Endothelial cell of umbilical vein (primary cell): ENCODE data around the gene NGRN. TPM values are rescaled to one million over a fixed set of nuclear protein-coding genes. Genes with fewer than 3 reads are reported as not detected.

ENCODE experiments used
- BruUV-seq: library from RNA; stranded (reverse); fragments of 400-500 nt; replicated peaks from 2 replicates; lab custom pipeline; 2021; lab: Mats Ljungman, UMichigan
- CTCF ChIA-PET: fragments of 300-600, 350-600 bp; sonication (Branson Sonifier 250); formaldehyde crosslinking; loops from one replicate; lab custom pipeline; 2021; ENCODE audit warnings: antibody characterized with exemption, inconsistent platforms; lab: Charles Lee
- POLR2A ChIA-PET: fragments of 300-600, 350-600 bp; sonication (Branson Sonifier 250); formaldehyde crosslinking; loops from one replicate; lab custom pipeline; 2021; ENCODE audit warnings: antibody characterized with exemption, inconsistent platforms; lab: Charles Lee
- DNase-seq: peaks from one replicate; pipeline ENCODE4 v3.0.0-alpha.2; 2011; ENCODE audit warnings: low read depth, low spot score
- FAIRE-seq: peaks from 2 replicates; lab custom pipeline; 2011; peaks lifted over from hg19 to GRCh38; lab: Jason Lieb, UNC
- H2AFZ ChIP-seq: 2 replicates; pipeline ENCODE4 v1.6.0; 2012; ENCODE audit warnings: low read depth, low read length, control low read depth, inconsistent platforms
- H3K27ac ChIP-seq: 2 replicates; pipeline ENCODE4 v1.5.1; 2011; ENCODE audit warnings: low read depth, mild to moderate bottlenecking, control low read depth, low read length, moderate library complexity; ENCODE audit not compliant: insufficient read depth
- H3K27me3 ChIP-seq, 2 experiments: 2 replicates each; pipeline versions ENCODE4 v1.6.0 to v1.6.1; 2011; ENCODE audit warnings: low read length in 2 of 2, mixed read lengths in 1 of 2; ENCODE audit not compliant: control insufficient read depth in 2 of 2, insufficient read depth in 2 of 2
- H3K36me3 ChIP-seq, 2 experiments: 2 replicates in 1 of 2; 3 replicates in 1 of 2; pipeline ENCODE4 v1.5.1; 2011; ENCODE audit warnings: low read length in 2 of 2, mild to moderate bottlenecking in 1 of 2, moderate library complexity in 1 of 2; ENCODE audit not compliant: control insufficient read depth in 2 of 2, insufficient read depth in 2 of 2; ENCODE audit errors: extremely low read depth in 1 of 2
- H3K4me1 ChIP-seq: 3 replicates; pipeline ENCODE4 v1.5.1; 2011; ENCODE audit warnings: mild to moderate bottlenecking, low read length; ENCODE audit not compliant: control insufficient read depth, insufficient read depth; ENCODE audit errors: extremely low read depth
- H3K4me2 ChIP-seq: 2 replicates; pipeline ENCODE4 v1.6.1; 2011; ENCODE audit warnings: low read length, control low read depth, mixed read lengths; ENCODE audit not compliant: insufficient read depth
- H3K4me3 ChIP-seq, 3 experiments: fragments of 200-600 bp in 1 of 3; sonication (generic), shearing (Covaris generic) in 1 of 3; replicated peaks in 1 of 3; 2 replicates each; pipeline ENCODE4 v1.5.1; 2011 to 2016; ENCODE audit warnings: control low read depth in 3 of 3, low read length in 3 of 3, mild to moderate bottlenecking in 2 of 3, inconsistent platforms in 1 of 3, low read depth in 1 of 3, moderate library complexity in 1 of 3; ENCODE audit not compliant: insufficient read depth in 1 of 3
- H3K79me2 ChIP-seq: 2 replicates; pipeline ENCODE4 v1.6.0; 2012; ENCODE audit warnings: low read length, inconsistent platforms; ENCODE audit not compliant: control insufficient read depth, insufficient read depth
- H3K9ac ChIP-seq: replicated peaks from 2 replicates; pipeline ENCODE3; 2011; ENCODE audit warnings: low read length, control low read depth; ENCODE audit not compliant: insufficient read depth; ENCODE audit errors: extremely low read depth
- H3K9me1 ChIP-seq: replicated peaks from 3 replicates; pipeline ENCODE4 v1.6.0; 2011; ENCODE audit warnings: mild to moderate bottlenecking, low read length; ENCODE audit not compliant: control insufficient read depth, insufficient read depth; ENCODE audit errors: extremely low read depth
- H3K9me3 ChIP-seq: replicated peaks from 2 replicates; pipeline ENCODE4 v1.5.1; 2012; ENCODE audit warnings: low read length, inconsistent platforms; ENCODE audit not compliant: control insufficient read depth, insufficient read depth
- H4K20me1 ChIP-seq: replicated peaks from 2 replicates; pipeline ENCODE3; 2011; ENCODE audit warnings: mild to moderate bottlenecking, low read length; ENCODE audit not compliant: control insufficient read depth, insufficient read depth; ENCODE audit errors: extremely low read depth
- CTCF ChIP-seq, 2 donors: IDR thresholded peaks; 1 replicate in 1 of 2; 2 replicates in 1 of 2; pipeline ENCODE4 v1.5.1; 2011; ENCODE audit warnings: low read length in 2 of 2, mild to moderate bottlenecking in 2 of 2, moderate library complexity in 2 of 2, control low read depth in 1 of 2, inconsistent platforms in 1 of 2, low read depth in 1 of 2; ENCODE audit not compliant: insufficient read depth in 1 of 2; ENCODE audit errors: extremely low read depth in 1 of 2
- EZH2 ChIP-seq: IDR thresholded peaks from 2 replicates; pipeline ENCODE4 v1.6.1; 2012; ENCODE audit warnings: borderline replicate concordance, low read depth, mild to moderate bottlenecking, moderate library complexity, low read length, inconsistent platforms; ENCODE audit not compliant: severe bottlenecking
- FOS ChIP-seq: IDR thresholded peaks from 2 replicates; pipeline ENCODE4 v1.6.1; 2011; ENCODE audit warnings: mild to moderate bottlenecking, low read length, moderate library complexity, borderline replicate concordance; ENCODE audit not compliant: insufficient read depth
- GATA2 ChIP-seq: IDR thresholded peaks from 2 replicates; pipeline ENCODE4 v1.7.0; 2011; ENCODE audit warnings: low read depth, mild to moderate bottlenecking, moderate library complexity, mixed read lengths, low read length; ENCODE audit not compliant: insufficient read length, insufficient read depth
- JUN ChIP-seq: IDR thresholded peaks from 2 replicates; pipeline ENCODE4 v1.6.1; 2011; ENCODE audit warnings: borderline replicate concordance, low read depth; ENCODE audit not compliant: insufficient read length, insufficient read depth
- MAX ChIP-seq: IDR thresholded peaks from 2 replicates; pipeline ENCODE4 v1.6.1; 2011; ENCODE audit not compliant: insufficient read depth, insufficient read length
- MYC ChIP-seq: IDR thresholded peaks from one replicate; pipeline ENCODE4 v1.6.1; 2011; ENCODE audit warnings: mild to moderate bottlenecking, low read depth, low read length
- POLR2A ChIP-seq: IDR thresholded peaks from 2 replicates; pipeline ENCODE4 v1.6.1; 2012; ENCODE audit warnings: low read depth, mild to moderate bottlenecking, control low read depth, low read length
- POLR2AphosphoS5 ChIP-seq: IDR thresholded peaks from 2 replicates; pipeline ENCODE4 v1.6.1; 2012; ENCODE audit warnings: low read depth, mild to moderate bottlenecking, control low read depth, low read length, moderate library complexity; ENCODE audit not compliant: insufficient read depth
- dilution Hi-C: fragments of 300-500 bp; cut with MboI; formaldehyde crosslinking; loops from one replicate; pipeline ENCODE4 v1.15.0; 2019; ENCODE audit warnings: low sequenced_read_pairs; ENCODE audit not compliant: extremely low pct_ligation_motif_present
- intact Hi-C: fragments of 100-400 bp; cut with micrococcal nuclease; formaldehyde crosslinking; loops from one replicate; pipeline ENCODE4 v1.10.0; 2022
- polyA plus RNA-seq, 4 experiments: library from polyadenylated mRNA; depleted of rRNA in 3 of 4; stranded (reverse) in 3 of 4; unstranded in 1 of 4; fragments of >200 nt; gene quantifications; 2 replicates each; pipeline versions ENCODE4 v1.2.1 to v1.2.3, GENCODE V29; 2011 to 2012; ENCODE audit warnings: missing spikeins in 1 of 4
- total RNA-seq: library from RNA; stranded (reverse); gene quantifications from 2 replicates; pipeline ENCODE4 v1.2.3, GENCODE V29; 2021

The NGRN gene
- total and polyA plus RNA-seq, 2 donors (not counting 3 experiments of a cell fraction or from before 2014, with no cell fraction given), result 28.9 to 56.5 TPM

GRCh38 chr15:90217671-90218394 lies 47.6 kb upstream of the NGRN start:
- intact Hi-C loops (loop anchor here (10.0 kb wide), 1 partner anchor 323 kb away; the partner anchor contains the start of gene AP3S2), dilution Hi-C loops (loop anchor here (10.0 kb wide), 1 partner anchor 73 kb away; no protein-coding TSS in a partner anchor)
- POLR2A ChIA-PET, result no interaction called here

More at GRCh38 chr15:90217671-90218394, 47.6 kb upstream of the NGRN start:
- Histone ChIP-seq H3K4me1 (no peaks in the 10 kb centered on the region), H3K9me3 (no peaks in the 10 kb centered on the region), H2AFZ (no peak overlapping the region), H4K20me1 (no peaks in the 10 kb centered on the region), H3K4me3 (no peak overlapping the region), H3K79me2 (no peaks in the 10 kb centered on the region), H3K27me3 (no peaks in the 10 kb centered on the region), H3K4me2 (no peak overlapping the region), H3K36me3 (no peaks in the 10 kb centered on the region), H3K9me1 (no peaks in the 10 kb centered on the region), H3K9ac (no peak overlapping the region), H3K27ac (no peak overlapping the region)
- DNase-seq, result no peak
- BruUV-seq, result no TSS peak
- CTCF ChIA-PET, result interaction anchor here (1.1 to 4.4 kb wide), 2 partner anchors 14 to 15 kb away, joined by 3 to 34 read pairs; partner anchors contain the start of gene SEMA4B
- no peak for TF ChIP-seq EZH2
- no peak for TF ChIP-seq JUN
- TF ChIP-seq CTCF (IDR thresholded peaks at IDR 0.05; ENCODE audit: extremely low read depth in 1 of 2, insufficient read depth in 1 of 2, low read depth in 1 of 2, low read length in 2 of 2), result no peak
- no peak for TF ChIP-seq MAX
- TF ChIP-seq GATA2, result no peak
- no peak for TF ChIP-seq POLR2A
- TF ChIP-seq MYC, result no peak
- TF ChIP-seq FOS, result no peak
- no peak for TF ChIP-seq POLR2AphosphoS5
- FAIRE-seq, result no peak
